Brain microvascular endothelial cell (primary cell): ENCODE data around the gene AXIN1.
"Not testable (repeated sequence)": the region's sequence is repeated elsewhere in the genome, so short reads cannot be mapped to it uniquely, and the experiment has no call there.

Experiments used
- DNase-seq: peaks from one replicate; pipeline ENCODE4 v3.0.0-alpha.2; 2020
- H3K27ac ChIP-seq: fragments of 250-450 bp; sonication (Bioruptor Pico); 2 replicates; pipeline ENCODE4 v1.5.1; 2020; ENCODE audit warnings: mild to moderate bottlenecking, moderate library complexity
- H3K27me3 ChIP-seq: fragments of 250-450 bp; sonication (Bioruptor Pico); replicated peaks from 2 replicates; pipeline ENCODE4 v1.5.1; 2020; ENCODE audit warnings: mild to moderate bottlenecking
- H3K36me3 ChIP-seq: fragments of 250-450 bp; sonication (Bioruptor Pico); replicated peaks from 2 replicates; pipeline ENCODE4 v1.5.1; 2020; ENCODE audit warnings: mild to moderate bottlenecking
- H3K4me3 ChIP-seq: 2 replicates; pipeline ENCODE4 v1.5.1; 2011; ENCODE audit warnings: low read depth, mild to moderate bottlenecking, control low read depth, low read length, moderate library complexity
- CTCF ChIP-seq: IDR thresholded peaks from 2 replicates; pipeline ENCODE4 v1.5.1; 2011; ENCODE audit warnings: low read depth, mild to moderate bottlenecking, moderate library complexity, low read length, control low read depth, inconsistent platforms; ENCODE audit errors: missing control alignments
- in situ Hi-C: cut with HindIII; loops from 2 replicates; pipeline ENCODE4 v1.10.0; 2017; ENCODE audit warnings: low sequenced_read_pairs, low pct_ligation_motif_present

The AXIN1 gene

GRCh38 chr16:378821-379182, 26.3 kb upstream of the AXIN1 start:
- H3K36me3 ChIP-seq = peaks cover 22% of the 10 kb centered on the region
- no peak for DNase-seq
- H3K27me3 ChIP-seq = no peaks in the 10 kb centered on the region
- H3K27ac ChIP-seq = no peak overlapping the region
- H3K4me3 ChIP-seq = no peak overlapping the region
- TF ChIP-seq CTCF = no peak
- in situ Hi-C loops = no loop called here

GRCh38 chr16:378113-378820, 25.7 kb upstream of the AXIN1 start:
- peaks cover 26% of the 10 kb centered on the region for H3K36me3 ChIP-seq
- in situ Hi-C loops, DNase-seq: not testable (repeated sequence)

DNA sequence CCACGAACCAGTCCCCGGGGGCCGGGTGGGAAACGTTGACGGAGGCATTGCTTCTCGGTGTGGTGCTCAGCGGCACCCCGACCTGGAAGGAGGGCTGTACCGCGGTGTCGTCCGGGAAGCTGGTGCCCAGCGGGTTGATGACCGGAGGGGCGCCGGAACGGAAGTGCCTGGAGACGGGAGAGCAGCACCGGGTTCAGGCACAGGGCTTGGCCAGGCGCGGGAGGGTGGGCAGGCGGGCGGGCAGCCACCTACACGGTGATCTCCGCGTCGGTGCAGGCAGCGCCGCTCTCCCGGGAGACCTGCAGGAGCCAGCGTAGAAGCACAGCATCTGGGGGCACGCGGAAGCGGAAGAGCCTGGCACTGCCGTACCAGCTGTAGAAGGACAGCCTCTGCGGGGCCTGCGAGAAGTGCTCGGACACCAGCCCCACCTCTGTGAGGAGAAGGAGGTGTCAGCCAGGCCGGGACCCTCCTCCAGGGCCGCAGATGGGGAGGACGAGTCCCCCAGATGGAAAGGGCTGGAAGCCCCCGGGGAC, 25.0 kb upstream of the AXIN1 start:
- Histone ChIP-seq H3K27ac (no peak overlapping the region), H3K27me3 (no peaks in the 10 kb centered on the region), H3K36me3 (peaks cover 28% of the 10 kb centered on the region), H3K4me3 (no peak overlapping the region)
- in situ Hi-C loops = no loop called here
- no peak for DNase-seq
- no peak for TF ChIP-seq CTCF

More at GRCh38 chr16:378113-378820, 25.7 kb upstream of the AXIN1 start:
- H3K4me3 ChIP-seq, H3K27ac ChIP-seq, H3K27me3 ChIP-seq: not testable (repeated sequence)

- no peak overlapping the region for H3K27ac ChIP-seq
- no peaks in the 10 kb centered on the region for H3K27me3 ChIP-seq
- DNase-seq = no peak
- in situ Hi-C loops = no loop called here
- no peak overlapping the region for H3K4me3 ChIP-seq
- no peak for TF ChIP-seq CTCF
- H3K36me3 ChIP-seq = peaks cover 31% of the 10 kb centered on the region
Measured at GRCh38 chr16:376817-377418, 24.4 kb upstream of the AXIN1 start.

- Histone ChIP-seq H3K27ac (no peak overlapping the region), H3K27me3 (no peaks in the 10 kb centered on the region), H3K4me3 (no peak overlapping the region), H3K36me3 (peaks cover 36% of the 10 kb centered on the region)
- in situ Hi-C loops = no loop called here
- no peak for TF ChIP-seq CTCF
- no peak for DNase-seq
Measured at GRCh38 chr16:375927-376816, 23.6 kb upstream of the AXIN1 start.

GRCh38 chr16:375212-375611, 22.7 kb upstream of the AXIN1 start:
- Histone ChIP-seq H3K27ac (no peak overlapping the region), H3K36me3 (peaks cover 36% of the 10 kb centered on the region), H3K4me3 (no peak overlapping the region), H3K27me3 (no peaks in the 10 kb centered on the region)
- DNase-seq = no peak
- no peak for TF ChIP-seq CTCF
- in situ Hi-C loops = no loop called here
